Measurements from ENCODE around the gene LMBRD2.

GRCh38 chr5:36162810-36163486 is 11.3 kb upstream of the LMBRD2 start:
- TF ChIP-seq CTCF (IDR thresholded peaks at IDR 0.05) (no peak), POLR2A (IDR thresholded peaks at IDR 0.05) (no peak), EP300 (IDR thresholded peaks at IDR 0.05) (no peak)
